IMR-90 (cell line): ENCODE data around the gene BBS12. TPM values are rescaled to one million over a fixed set of nuclear protein-coding genes. Genes with fewer than 3 reads are reported as not detected.

Experiments
- ATAC-seq: fragments of 200-7000 bp; cut with Tn5 transposase; 2 replicates; pipeline ENCODE4 v1.9.1; 2020; ENCODE audit warnings: low read depth, mild to moderate bottlenecking, moderate library complexity
- BruUV-seq: library from RNA; stranded (reverse); fragments of 400-500 nt; replicated peaks from 2 replicates; lab custom pipeline; 2021; lab: Mats Ljungman, UMichigan
- CTCF ChIA-PET: fragments of 300-600 bp; formaldehyde crosslinking; extraction: SDS; loops from one replicate; lab custom pipeline; 2021; ENCODE audit warnings: antibody characterized with exemption; lab: Yijun Ruan, JAX
- POLR2A ChIA-PET: fragments of 300-600 bp; sonication (Branson Sonifier 250); formaldehyde crosslinking; loops from one replicate; lab custom pipeline; 2022; ENCODE audit warnings: antibody characterized with exemption; ENCODE audit not compliant: unreplicated experiment; lab: Charles Lee
- DNase-seq: peaks from one replicate; pipeline ENCODE4 v3.0.0; 2013
- H2AFZ ChIP-seq: replicated peaks from 2 replicates; pipeline ENCODE3; 2013; ENCODE audit warnings: low read length, mild to moderate bottlenecking; ENCODE audit not compliant: poor library complexity
- H2AK5ac ChIP-seq: 2 replicates; pipeline ENCODE4 v1.6.1; 2013; ENCODE audit warnings: low read depth, low read length, inconsistent platforms
- H2AK9ac ChIP-seq: replicated peaks from 2 replicates; pipeline ENCODE3; 2013; ENCODE audit warnings: mild to moderate bottlenecking, low read depth, low read length, moderate library complexity; ENCODE audit not compliant: poor library complexity
- H2BK120ac ChIP-seq: 2 replicates; pipeline ENCODE4 v1.6.1; 2013; ENCODE audit warnings: low read depth, low read length, inconsistent platforms
- H2BK15ac ChIP-seq: 3 replicates; pipeline ENCODE4 v1.6.1; 2013; ENCODE audit warnings: low read depth, low read length, inconsistent platforms
- H2BK20ac ChIP-seq: 2 replicates; pipeline ENCODE4 v1.6.1; 2013; ENCODE audit warnings: low read depth, mild to moderate bottlenecking, inconsistent platforms, low read length, moderate library complexity
- H2BK5ac ChIP-seq: 2 replicates; pipeline ENCODE4 v1.6.1; 2013; ENCODE audit warnings: mild to moderate bottlenecking, low read depth, low read length, inconsistent platforms; ENCODE audit not compliant: poor library complexity, severe bottlenecking
- H3K14ac ChIP-seq: replicated peaks from 2 replicates; pipeline ENCODE4 v1.6.1; 2013; ENCODE audit warnings: low read depth, low read length, inconsistent platforms
- H3K18ac ChIP-seq: 2 replicates; pipeline ENCODE4 v1.6.1; 2013; ENCODE audit warnings: low read depth, low read length, control low read depth
- H3K23ac ChIP-seq: 2 replicates; pipeline ENCODE4 v1.6.1; 2013; ENCODE audit warnings: low read depth, low read length, inconsistent platforms
- H3K27ac ChIP-seq: 2 replicates; pipeline ENCODE4 v1.5.1; 2013; ENCODE audit warnings: mild to moderate bottlenecking, control low read depth, low read length; ENCODE audit not compliant: insufficient read depth
- H3K27me3 ChIP-seq: 2 replicates; pipeline ENCODE4 v1.6.1; 2013; ENCODE audit warnings: low read length; ENCODE audit not compliant: control insufficient read depth, insufficient read depth
- H3K36me3 ChIP-seq: 2 replicates; pipeline ENCODE4 v1.6.1; 2013; ENCODE audit warnings: low read length, mixed read lengths; ENCODE audit not compliant: control insufficient read depth, insufficient read depth
- H3K4ac ChIP-seq: 2 replicates; pipeline ENCODE4 v1.6.1; 2013; ENCODE audit warnings: low read depth, low read length, inconsistent platforms
- H3K4me1 ChIP-seq: 2 replicates; pipeline ENCODE4 v1.6.1; 2013; ENCODE audit warnings: low read length, mixed read lengths; ENCODE audit not compliant: control insufficient read depth, insufficient read depth
- H3K4me2 ChIP-seq: 2 replicates; pipeline ENCODE4 v1.6.1; 2013; ENCODE audit warnings: low read depth, mild to moderate bottlenecking, control low read depth, low read length, moderate library complexity
- H3K4me3 ChIP-seq: 2 replicates; pipeline ENCODE4 v1.5.1; 2013; ENCODE audit warnings: low read depth, mild to moderate bottlenecking, control low read depth, low read length, moderate library complexity; ENCODE audit not compliant: insufficient read depth
- H3K56ac ChIP-seq: 2 replicates; pipeline ENCODE4 v1.6.1; 2013; ENCODE audit warnings: low read length, inconsistent platforms; ENCODE audit not compliant: insufficient read depth; ENCODE audit errors: extremely low read depth
- H3K79me1 ChIP-seq, 2 experiments: 2 replicates each; pipeline ENCODE4 v1.6.1; 2013; ENCODE audit warnings: low read length in 2 of 2, inconsistent platforms in 1 of 2, low read depth in 1 of 2
- H3K9ac ChIP-seq: 2 replicates; pipeline ENCODE4 v1.6.1; 2013; ENCODE audit warnings: low read depth, low read length, control low read depth
- H3K9me1 ChIP-seq: 2 replicates; pipeline ENCODE4 v1.6.1; 2013; ENCODE audit warnings: low read length, inconsistent platforms; ENCODE audit not compliant: insufficient read depth
- H3K9me3 ChIP-seq: 2 replicates; pipeline ENCODE4 v1.6.1; 2013; ENCODE audit warnings: low read length; ENCODE audit not compliant: control insufficient read depth, insufficient read depth
- H4K20me1 ChIP-seq: 2 replicates; pipeline ENCODE4 v1.6.1; 2013; ENCODE audit warnings: low read length, inconsistent platforms; ENCODE audit not compliant: insufficient read depth
- H4K5ac ChIP-seq: 2 replicates; pipeline ENCODE4 v1.6.1; 2013; ENCODE audit warnings: mild to moderate bottlenecking, low read depth, low read length, control low read depth
- H4K8ac ChIP-seq, 2 experiments: 2 replicates each; pipeline ENCODE4 v1.6.1; 2013; ENCODE audit warnings: low read depth in 2 of 2, low read length in 2 of 2, control low read depth in 1 of 2, inconsistent platforms in 1 of 2
- H4K91ac ChIP-seq: 2 replicates; pipeline ENCODE4 v1.6.1; 2013; ENCODE audit warnings: low read depth, low read length, inconsistent platforms; ENCODE audit not compliant: insufficient read depth
- BHLHE40 ChIP-seq: fragments of 150-350 bp; IDR thresholded peaks from 2 replicates; pipeline ENCODE4 v1.6.1; 2016; ENCODE audit warnings: mild to moderate bottlenecking, low read depth, low read length
- CEBPB ChIP-seq: IDR thresholded peaks from 2 replicates; pipeline ENCODE4 v1.6.1; 2012; ENCODE audit warnings: low read depth, low read length, improper control_type of control experiment
- CHD1 ChIP-seq: IDR thresholded peaks from 2 replicates; pipeline ENCODE4 v1.6.1; 2012; ENCODE audit warnings: low read depth, low read length, improper control_type of control experiment
- CTCF ChIP-seq: conservative IDR thresholded peaks from 2 replicates; pipeline ENCODE4 v1.5.1; 2012; ENCODE audit warnings: mild to moderate bottlenecking, low read depth, low read length, improper control_type of control experiment
- ELK1 ChIP-seq: fragments of 150-350 bp; IDR thresholded peaks from 2 replicates; pipeline ENCODE4 v1.6.1; 2016; ENCODE audit warnings: low read depth, mild to moderate bottlenecking, low read length, moderate library complexity, borderline replicate concordance
- MAFK ChIP-seq: IDR thresholded peaks from 2 replicates; pipeline ENCODE4 v1.6.1; 2012; ENCODE audit warnings: low read depth, low read length, improper control_type of control experiment
- MAZ ChIP-seq: IDR thresholded peaks from 2 replicates; pipeline ENCODE4 v1.6.1; 2012; ENCODE audit warnings: low read depth, mild to moderate bottlenecking, low read length, improper control_type of control experiment, moderate library complexity, borderline replicate concordance
- MXI1 ChIP-seq: IDR thresholded peaks from 2 replicates; pipeline ENCODE4 v1.6.1; 2012; ENCODE audit warnings: low read depth, mild to moderate bottlenecking, low read length, moderate library complexity, borderline replicate concordance
- NFE2L2 ChIP-seq: fragments of 150-350 bp; IDR thresholded peaks from 2 replicates; pipeline ENCODE4 v1.6.1; 2016; ENCODE audit warnings: low read depth, mild to moderate bottlenecking, low read length
- POLR2A ChIP-seq: IDR thresholded peaks from 2 replicates; pipeline ENCODE4 v1.6.1; 2012; ENCODE audit warnings: mild to moderate bottlenecking, low read depth, low read length
- RAD21 ChIP-seq: IDR thresholded peaks from 2 replicates; pipeline ENCODE4 v1.6.1; 2012; ENCODE audit warnings: low read length, improper control_type of control experiment
- RFX5 ChIP-seq: IDR thresholded peaks from 2 replicates; pipeline ENCODE4 v1.8.0; 2012; ENCODE audit warnings: low read depth, mild to moderate bottlenecking, low read length, moderate library complexity
- WGBS, 2 experiments: methylation state at CpG; one replicate each; pipeline versions ENCODE4 v1.1.5 to v1.1.7; 2013; ENCODE audit warnings: missing lambda C conversion rate in 2 of 2; ENCODE audit not compliant: insufficient read length in 1 of 2; ENCODE audit errors: extremely low coverage in 2 of 2; 5-methylcytosine and 5-hydroxymethylcytosine counted together
- dilution Hi-C: fragments of 300-500 bp; cut with HindIII; formaldehyde crosslinking; loops from one replicate; pipeline ENCODE4 v1.14.3; 2018; ENCODE audit warnings: low sequenced_read_pairs; ENCODE audit not compliant: unreplicated experiment
- in situ Hi-C: fragments of 300-500 bp; cut with MboI; formaldehyde crosslinking; loops from 3 replicates; pipeline ENCODE4 v1.14.3; 2019; ENCODE audit warnings: low sequenced_read_pairs, inconsistent platforms, mixed read lengths
- intact Hi-C: fragments of 100-400 bp; cut with micrococcal nuclease; formaldehyde crosslinking; loops from 2 replicates; pipeline ENCODE4 v1.10.0; 2022
- polyA plus RNA-seq, 3 experiments: library from polyadenylated mRNA; depleted of rRNA; stranded (reverse); fragments of >200 nt; gene quantifications; 2 replicates each; pipeline ENCODE4 v1.2.3, GENCODE V29; 2012; ENCODE audit warnings: low replicate concordance in 1 of 3
- total RNA-seq: library from RNA; depleted of rRNA; stranded (reverse); fragments of >200 nt; gene quantifications from 2 replicates; pipeline ENCODE4 v1.2.3, GENCODE V29; 2012

Gene BBS12
- total and polyA plus RNA-seq, 2 of the 4 experiments (the other 2 are of a cell fraction) = 1.1 to 5.9 TPM

GRCh38 chr4:122691988-122692387, 40.5 kb upstream of the BBS12 start:
- H2AFZ ChIP-seq = no peak overlapping the region

More at GRCh38 chr4:122691988-122692387, 40.5 kb upstream of the BBS12 start:
- intact Hi-C loops = no loop called here
- no peak overlapping the region for H2AK9ac ChIP-seq
- no peak overlapping the region for H2BK120ac ChIP-seq
- no peaks in the 10 kb centered on the region for H3K27me3 ChIP-seq
- ATAC-seq (no peak), DNase-seq (no peak)
- ChIA-PET CTCF (interaction anchor here (1.4 kb wide), 1 partner anchor 25 kb away, joined by 3 read pairs; no protein-coding TSS in a partner anchor), POLR2A (no interaction called here)
- H3K27ac ChIP-seq = no peak overlapping the region
- no peak overlapping the region for H3K4me3 ChIP-seq
- H3K56ac ChIP-seq = no peak overlapping the region
- H2BK5ac ChIP-seq = no peak overlapping the region
- no CpG with 5 or more reads among the region's 4 CpGs for WGBS, 2 experiments
- H3K79me1 ChIP-seq = no peaks in the 10 kb centered on the region
- BruUV-seq = no TSS peak
- H2AK5ac ChIP-seq = no peak overlapping the region
- in situ Hi-C loops = no loop called here
- no peak overlapping the region for H3K9ac ChIP-seq
- H3K9me1 ChIP-seq = no peaks in the 10 kb centered on the region
- H3K23ac ChIP-seq = no peak overlapping the region
- H2BK20ac ChIP-seq = no peak overlapping the region
- no peak overlapping the region for H3K14ac ChIP-seq
- no peaks in the 10 kb centered on the region for H3K36me3 ChIP-seq
- H4K8ac ChIP-seq = no peak overlapping the region
- dilution Hi-C loops = no loop called here
- no peak overlapping the region for H3K4ac ChIP-seq
- no peak overlapping the region for H2BK15ac ChIP-seq
- no peak overlapping the region for H4K5ac ChIP-seq
- no peaks in the 10 kb centered on the region for H3K9me3 ChIP-seq
- no peak overlapping the region for H3K4me2 ChIP-seq
- TF ChIP-seq NFE2L2 (no peak), CEBPB (no peak), ELK1 (no peak), BHLHE40 (no peak), RFX5 (no peak), CHD1 (no peak), MAFK (no peak), MXI1 (no peak), RAD21 (no peak), CTCF (no peak), POLR2A (no peak), MAZ (no peak)
- no peaks in the 10 kb centered on the region for H4K20me1 ChIP-seq
- no peak overlapping the region for H4K91ac ChIP-seq
- H3K4me1 ChIP-seq = peaks cover 2% of the 10 kb centered on the region; the same call in 1 of the 2 replicates
- no peak overlapping the region for H3K18ac ChIP-seq
